BJ (cell line): ENCODE results near the gene COG5. TPM values are rescaled to one million over a fixed set of nuclear protein-coding genes. Genes with fewer than 3 reads are reported as not detected.

Source experiments
- CTCF ChIA-PET: fragments of 350-600 bp; formaldehyde crosslinking; extraction: SDS; loops from one replicate; lab custom pipeline; 2021; ENCODE audit warnings: antibody characterized with exemption, inconsistent platforms; lab: Yijun Ruan, JAX
- POLR2A ChIA-PET: fragments of 300-600 bp; sonication (Branson Sonifier 250); formaldehyde crosslinking; extraction: SDS; loops from one replicate; lab custom pipeline; 2021; ENCODE audit warnings: antibody characterized with exemption; lab: Charles Lee
- DNase-seq: peaks from one replicate; pipeline ENCODE4 v3.0.0-alpha.2; 2011; ENCODE audit warnings: low read depth
- H3K27me3 ChIP-seq: 2 replicates; pipeline ENCODE4 v1.6.0; 2011; ENCODE audit warnings: low read length; ENCODE audit not compliant: control insufficient read depth, insufficient read depth
- H3K36me3 ChIP-seq: 2 replicates; pipeline ENCODE4 v1.5.1; 2011; ENCODE audit warnings: low read length; ENCODE audit not compliant: control insufficient read depth, insufficient read depth
- H3K4me3 ChIP-seq: 2 replicates; pipeline ENCODE4 v1.5.1; 2011; ENCODE audit warnings: low read depth, mild to moderate bottlenecking, control low read depth, low read length
- polyA plus RNA-seq: library from polyadenylated mRNA; depleted of rRNA; stranded (reverse); fragments of >200 nt; gene quantifications from 2 replicates; pipeline ENCODE4 v1.2.3, GENCODE V29; 2011
- TF ChIP-seq, protein P1 (sequence below): IDR thresholded peaks from 2 replicates; pipeline ENCODE4 v1.5.1; 2011; ENCODE audit warnings: low read depth, mild to moderate bottlenecking, control low read depth, inconsistent platforms, low read length, moderate library complexity; ENCODE audit not compliant: insufficient read depth

The COG5 gene
- polyA plus RNA-seq, 1 experiment, result 20.5 TPM

DNA sequence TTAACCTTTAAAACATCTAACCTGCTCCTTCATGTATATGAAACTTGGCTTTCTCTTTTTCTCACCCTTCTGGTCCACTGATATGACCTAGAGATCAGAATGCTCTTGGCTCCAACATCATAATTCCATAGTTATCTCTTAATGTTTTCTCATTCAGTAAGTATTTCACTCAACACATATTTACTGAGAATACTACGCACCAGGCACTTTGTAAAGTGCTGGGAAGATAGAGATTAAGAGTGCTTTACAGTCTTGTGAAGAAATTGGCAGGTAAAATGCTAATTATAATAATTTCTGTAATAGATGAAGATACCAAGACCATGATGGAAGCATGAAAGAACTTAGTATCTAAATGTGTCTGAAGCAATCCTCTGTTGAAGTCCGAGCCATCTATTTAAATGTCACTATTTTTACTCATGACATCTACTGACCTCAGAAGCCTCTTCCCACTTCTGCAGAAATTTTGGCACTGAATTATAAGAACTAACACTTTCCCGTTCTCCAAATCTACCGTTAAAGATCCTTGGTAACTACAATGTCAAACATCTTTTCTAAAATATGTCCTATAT lies 278.7 kb downstream of the COG5 start:
- no peak for DNase-seq
- TF ChIP-seq, protein P1, sequence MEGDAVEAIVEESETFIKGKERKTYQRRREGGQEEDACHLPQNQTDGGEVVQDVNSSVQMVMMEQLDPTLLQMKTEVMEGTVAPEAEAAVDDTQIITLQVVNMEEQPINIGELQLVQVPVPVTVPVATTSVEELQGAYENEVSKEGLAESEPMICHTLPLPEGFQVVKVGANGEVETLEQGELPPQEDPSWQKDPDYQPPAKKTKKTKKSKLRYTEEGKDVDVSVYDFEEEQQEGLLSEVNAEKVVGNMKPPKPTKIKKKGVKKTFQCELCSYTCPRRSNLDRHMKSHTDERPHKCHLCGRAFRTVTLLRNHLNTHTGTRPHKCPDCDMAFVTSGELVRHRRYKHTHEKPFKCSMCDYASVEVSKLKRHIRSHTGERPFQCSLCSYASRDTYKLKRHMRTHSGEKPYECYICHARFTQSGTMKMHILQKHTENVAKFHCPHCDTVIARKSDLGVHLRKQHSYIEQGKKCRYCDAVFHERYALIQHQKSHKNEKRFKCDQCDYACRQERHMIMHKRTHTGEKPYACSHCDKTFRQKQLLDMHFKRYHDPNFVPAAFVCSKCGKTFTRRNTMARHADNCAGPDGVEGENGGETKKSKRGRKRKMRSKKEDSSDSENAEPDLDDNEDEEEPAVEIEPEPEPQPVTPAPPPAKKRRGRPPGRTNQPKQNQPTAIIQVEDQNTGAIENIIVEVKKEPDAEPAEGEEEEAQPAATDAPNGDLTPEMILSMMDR, result no peak
- CTCF ChIA-PET, result no interaction called here
- POLR2A ChIA-PET, result no interaction called here
- Histone ChIP-seq H3K36me3 (no peaks in the 10 kb centered on the region), H3K4me3 (no peak overlapping the region), H3K27me3 (no peaks in the 10 kb centered on the region)

GRCh38 chr7:107277331-107277730 lies 286.4 kb downstream of the COG5 start:
- no peak for DNase-seq
- no peaks in the 10 kb centered on the region for H3K36me3 ChIP-seq
- CTCF ChIA-PET, result interaction anchor here (0.7 to 1.0 kb wide), 2 partner anchors 33 to 466 kb away, joined by 3 read pairs; partner anchors contain the start of gene CBLL1
- TF ChIP-seq, protein P1, result no peak
- POLR2A ChIA-PET, result no interaction called here
- H3K4me3 ChIP-seq, result no peak overlapping the region
- no peaks in the 10 kb centered on the region for H3K27me3 ChIP-seq

GRCh38 chr7:107276220-107276827 lies 287.4 kb downstream of the COG5 start:
- H3K27me3 ChIP-seq, result no peaks in the 10 kb centered on the region
- TF ChIP-seq, protein P1, result no peak
- CTCF ChIA-PET, result interaction anchor here (0.6 to 1.0 kb wide), 3 partner anchors 13 to 467 kb away, joined by 3 to 4 read pairs (median 3); partner anchors contain the start of gene CBLL1
- no peaks in the 10 kb centered on the region for H3K36me3 ChIP-seq
- DNase-seq, result no peak
- POLR2A ChIA-PET, result no interaction called here
- no peak overlapping the region for H3K4me3 ChIP-seq

- TF ChIP-seq, protein P1, result no peak
- Histone ChIP-seq H3K36me3 (no peaks in the 10 kb centered on the region), H3K27me3 (no peaks in the 10 kb centered on the region), H3K4me3 (no peak overlapping the region)
- POLR2A ChIA-PET, result no interaction called here
- no peak for DNase-seq
- CTCF ChIA-PET, result interaction anchor here (0.5 to 1.8 kb wide), 4 partner anchors 16 to 40 kb away, joined by 3 to 4 read pairs (median 3); no protein-coding TSS in a partner anchor
Measured at GRCh38 chr7:107274506-107274905, 289.2 kb downstream of the COG5 start.

GRCh38 chr7:107269790-107270189 lies 293.9 kb downstream of the COG5 start:
- POLR2A ChIA-PET, result no interaction called here
- CTCF ChIA-PET, result no interaction called here

More at GRCh38 chr7:107269790-107270189, 293.9 kb downstream of the COG5 start:
- no peak for DNase-seq
- TF ChIP-seq, protein P1, result no peak
- Histone ChIP-seq H3K27me3 (no peaks in the 10 kb centered on the region), H3K4me3 (no peak overlapping the region), H3K36me3 (no peaks in the 10 kb centered on the region; the same call in 1 of the 2 replicates)
